Cardiac muscle cell (in vitro differentiated cells and primary cell): ENCODE data around the gene TNIP2. TPM values are rescaled to one million over a fixed set of nuclear protein-coding genes. Genes with fewer than 3 reads are reported as not detected.

Experiments
- DNase-seq, 2 donors: peaks; one replicate each; pipeline versions ENCODE4 v3.0.0 to v3.0.0-alpha.2; 2010 to 2017; ENCODE audit warnings: low read depth in 1 of 2, low spot score in 1 of 2
- H3K27ac ChIP-seq: fragments of 200-600 bp; sonication (generic); 2 replicates; pipeline ENCODE4 v1.5.1; 2016
- H3K27me3 ChIP-seq: fragments of 200-600 bp; sonication (generic); 2 replicates; pipeline ENCODE4 v1.6.0; 2016; ENCODE audit warnings: control low read depth
- H3K36me3 ChIP-seq: fragments of 200-600 bp; sonication (generic); 2 replicates; pipeline ENCODE4 v1.5.1; 2016; ENCODE audit warnings: control low read depth
- H3K4me1 ChIP-seq: fragments of 200-600 bp; sonication (generic); 2 replicates; pipeline ENCODE4 v1.8.1; 2017; ENCODE audit warnings: low read depth, mild to moderate bottlenecking, mixed run types
- H3K4me3 ChIP-seq: fragments of 200-600 bp; sonication (generic); 2 replicates; pipeline ENCODE4 v1.5.1; 2016; ENCODE audit warnings: mild to moderate bottlenecking
- H3K9me3 ChIP-seq: fragments of 200-600 bp; sonication (generic); 2 replicates; pipeline ENCODE4 v1.5.1; 2017; ENCODE audit warnings: low read depth, mild to moderate bottlenecking, control low read depth
- CTCF ChIP-seq: IDR thresholded peaks from 2 replicates; pipeline ENCODE4 v1.5.1; 2012; ENCODE audit warnings: low read depth, mild to moderate bottlenecking, low read length
- polyA plus RNA-seq: library from polyadenylated mRNA; unstranded; fragments of >200 nt; fragmentation: Nextera tagmentation; extraction: Ambion mirVana; gene quantifications from 2 replicates; pipeline ENCODE4 v1.2.1, GENCODE V29; 2016
- total RNA-seq: library from RNA; depleted of rRNA; stranded (reverse); fragments of >200 nt; gene quantifications from 2 replicates; pipeline ENCODE4 v1.2.3, GENCODE V29; 2016

Gene TNIP2
- total and polyA plus RNA-seq, 2 experiments from 2014 or later: 32.7 to 58.5 TPM

- TF ChIP-seq CTCF: no peak
- H3K27me3 ChIP-seq: no peaks in the 10 kb centered on the region
- peaks cover 18% of the 10 kb centered on the region for H3K36me3 ChIP-seq
- no peaks in the 10 kb centered on the region for H3K9me3 ChIP-seq
- H3K4me1 ChIP-seq: no peaks in the 10 kb centered on the region
- H3K27ac ChIP-seq: no peak overlapping the region
- DNase-seq: no peak
- H3K4me3 ChIP-seq: no peak overlapping the region
These were observed 32.4 kb downstream of the TNIP2 start for GRCh38 chr4:2723751-2724150.

GRCh38 chr4:2722033-2722432 is 34.1 kb downstream of the TNIP2 start:
- no peak for DNase-seq

GRCh38 chr4:2721586-2721985 is 34.5 kb downstream of the TNIP2 start:
- Histone ChIP-seq H3K4me3 (no peak overlapping the region), H3K36me3 (peaks cover 33% of the 10 kb centered on the region), H3K27ac (no peak overlapping the region), H3K4me1 (no peaks in the 10 kb centered on the region), H3K9me3 (no peaks in the 10 kb centered on the region), H3K27me3 (no peaks in the 10 kb centered on the region)
- no peak for DNase-seq
- no peak for TF ChIP-seq CTCF

More at GRCh38 chr4:2722033-2722432, 34.1 kb downstream of the TNIP2 start:
- Histone ChIP-seq H3K9me3 (no peaks in the 10 kb centered on the region), H3K27me3 (no peaks in the 10 kb centered on the region), H3K4me1 (no peaks in the 10 kb centered on the region), H3K4me3 (no peak overlapping the region), H3K36me3 (peaks cover 29% of the 10 kb centered on the region), H3K27ac (no peak overlapping the region)
- TF ChIP-seq CTCF: no peak

GRCh38 chr4:2716236-2716635 is 39.9 kb downstream of the TNIP2 start:
- DNase-seq: no peak
- no peaks in the 10 kb centered on the region for H3K27me3 ChIP-seq
- no peak for TF ChIP-seq CTCF
- H3K9me3 ChIP-seq: no peaks in the 10 kb centered on the region
- H3K27ac ChIP-seq: no peak overlapping the region
- peaks cover 8% of the 10 kb centered on the region for H3K4me1 ChIP-seq
- peaks cover 44% of the 10 kb centered on the region for H3K36me3 ChIP-seq
- H3K4me3 ChIP-seq: no peak overlapping the region

GRCh38 chr4:2715426-2715825 is 40.7 kb downstream of the TNIP2 start:
- TF ChIP-seq CTCF: no peak
- H3K4me1 ChIP-seq: peaks cover 8% of the 10 kb centered on the region
- DNase-seq: no peak
- peaks cover 40% of the 10 kb centered on the region for H3K36me3 ChIP-seq
- no peak overlapping the region for H3K27ac ChIP-seq
- H3K4me3 ChIP-seq: no peak overlapping the region
- H3K9me3 ChIP-seq: no peaks in the 10 kb centered on the region
- no peaks in the 10 kb centered on the region for H3K27me3 ChIP-seq

- Histone ChIP-seq H3K36me3 (peaks cover 38% of the 10 kb centered on the region), H3K9me3 (no peaks in the 10 kb centered on the region), H3K4me1 (peaks cover 8% of the 10 kb centered on the region), H3K27ac (peak overlapping the region; percentile 85), H3K27me3 (no peaks in the 10 kb centered on the region), H3K4me3 (no peak overlapping the region)
- peak in 1 of 2 donors; percentile 54 for DNase-seq
- no peak for TF ChIP-seq CTCF
These were observed 41.2 kb downstream of the TNIP2 start for GRCh38 chr4:2714918-2715317.
